ENCODE measurements around the gene LGALS3BP. TPM values are rescaled to one million over a fixed set of nuclear protein-coding genes. Genes with fewer than 3 reads are reported as not detected.
A peak's percentile ranks its signal among the peaks of the same experiment; 100 is the strongest.

LGALS3BP gene
- total RNA-seq, 1 donor = 457 TPM

DNA sequence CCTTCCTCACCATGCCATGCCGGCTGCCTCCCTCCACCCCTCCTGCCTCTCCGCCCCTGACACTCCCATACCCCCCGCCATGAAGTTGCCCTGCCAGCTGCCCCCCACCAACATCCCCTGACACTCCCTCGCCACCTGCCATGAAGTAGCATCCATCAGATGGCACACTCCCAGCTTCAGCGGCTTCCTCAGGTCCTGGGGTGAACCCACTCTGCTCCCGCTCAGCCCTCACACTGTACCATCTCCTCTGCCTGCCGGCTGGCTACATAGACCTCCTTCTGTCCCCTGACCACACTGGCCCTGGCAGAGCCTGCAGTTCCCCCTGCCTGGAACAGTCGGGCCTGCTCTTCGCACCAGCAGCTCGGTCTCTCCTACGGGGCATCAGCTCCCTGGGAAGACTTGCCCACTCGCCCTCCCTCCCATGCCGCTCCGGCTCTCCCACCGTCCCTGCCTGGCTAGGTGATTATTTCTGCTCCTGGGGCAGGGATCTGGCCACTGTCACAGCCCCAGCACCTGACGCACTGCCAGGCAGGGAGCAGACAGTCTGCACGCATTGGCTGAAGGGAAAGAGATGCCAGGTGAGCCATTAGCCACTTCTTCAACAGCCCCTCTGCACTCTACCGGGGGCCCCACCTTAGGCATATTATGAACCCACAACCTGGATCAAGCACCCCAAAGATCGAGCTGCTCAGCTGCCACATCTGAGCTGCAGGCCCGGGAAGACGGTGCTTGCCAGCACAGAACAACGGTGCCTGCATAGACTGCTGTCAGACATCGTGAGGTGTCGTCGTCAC, 20.9 kb upstream of the LGALS3BP start:
- Histone ChIP-seq H3K4me1 (ENCODE audit: insufficient read depth, low read length) (peaks cover 9% of the 10 kb centered on the region), H2AFZ (ENCODE audit: low read length) (no peak overlapping the region), H3K27ac (ENCODE audit: low read depth, low read length) (no peak overlapping the region), H4K20me1 (ENCODE audit: insufficient read depth, low read length) (peaks cover 55% of the 10 kb centered on the region), H3K79me2 (ENCODE audit: insufficient read depth, low read length) (peaks cover 89% of the 10 kb centered on the region), H3K9me3 (ENCODE audit: low read depth, low read length) (no peaks in the 10 kb centered on the region), H3K4me2 (ENCODE audit: insufficient read depth, low read length) (no peak overlapping the region), H3K4me3 (ENCODE audit: insufficient read depth, low read length) (no peak overlapping the region), H3K36me3 (ENCODE audit: insufficient read depth, low read length) (peaks cover 18% of the 10 kb centered on the region), H3K27me3 (ENCODE audit: insufficient read depth, low read length) (no peaks in the 10 kb centered on the region)
- TF ChIP-seq, protein P1, sequence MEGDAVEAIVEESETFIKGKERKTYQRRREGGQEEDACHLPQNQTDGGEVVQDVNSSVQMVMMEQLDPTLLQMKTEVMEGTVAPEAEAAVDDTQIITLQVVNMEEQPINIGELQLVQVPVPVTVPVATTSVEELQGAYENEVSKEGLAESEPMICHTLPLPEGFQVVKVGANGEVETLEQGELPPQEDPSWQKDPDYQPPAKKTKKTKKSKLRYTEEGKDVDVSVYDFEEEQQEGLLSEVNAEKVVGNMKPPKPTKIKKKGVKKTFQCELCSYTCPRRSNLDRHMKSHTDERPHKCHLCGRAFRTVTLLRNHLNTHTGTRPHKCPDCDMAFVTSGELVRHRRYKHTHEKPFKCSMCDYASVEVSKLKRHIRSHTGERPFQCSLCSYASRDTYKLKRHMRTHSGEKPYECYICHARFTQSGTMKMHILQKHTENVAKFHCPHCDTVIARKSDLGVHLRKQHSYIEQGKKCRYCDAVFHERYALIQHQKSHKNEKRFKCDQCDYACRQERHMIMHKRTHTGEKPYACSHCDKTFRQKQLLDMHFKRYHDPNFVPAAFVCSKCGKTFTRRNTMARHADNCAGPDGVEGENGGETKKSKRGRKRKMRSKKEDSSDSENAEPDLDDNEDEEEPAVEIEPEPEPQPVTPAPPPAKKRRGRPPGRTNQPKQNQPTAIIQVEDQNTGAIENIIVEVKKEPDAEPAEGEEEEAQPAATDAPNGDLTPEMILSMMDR (IDR thresholded peaks at IDR 0.05; ENCODE audit: extremely low read depth, low read depth, low read length) = no peak
- peak; percentile 58 for DNase-seq (ENCODE audit: insufficient read length, low spot score, missing footprints)

GRCh38 chr17:78999947-79000395, 20.2 kb upstream of the LGALS3BP start:
- H3K36me3 ChIP-seq (ENCODE audit: insufficient read depth, low read length) = peaks cover 19% of the 10 kb centered on the region

GRCh38 chr17:78999056-78999768, 19.5 kb upstream of the LGALS3BP start:
- Histone ChIP-seq H3K79me2 (ENCODE audit: insufficient read depth, low read length) (peaks cover 92% of the 10 kb centered on the region), H4K20me1 (ENCODE audit: insufficient read depth, low read length) (peaks cover 54% of the 10 kb centered on the region), H3K4me1 (ENCODE audit: insufficient read depth, low read length) (peaks cover 9% of the 10 kb centered on the region), H2AFZ (ENCODE audit: low read length) (no peak overlapping the region), H3K9me3 (ENCODE audit: low read depth, low read length) (no peaks in the 10 kb centered on the region), H3K27me3 (ENCODE audit: insufficient read depth, low read length) (no peaks in the 10 kb centered on the region), H3K27ac (ENCODE audit: low read depth, low read length) (no peak overlapping the region), H3K4me3 (ENCODE audit: insufficient read depth, low read length) (no peak overlapping the region), H3K36me3 (ENCODE audit: insufficient read depth, low read length) (peaks cover 26% of the 10 kb centered on the region), H3K4me2 (ENCODE audit: insufficient read depth, low read length) (no peak overlapping the region)
- TF ChIP-seq, protein P1 (IDR thresholded peaks at IDR 0.05; ENCODE audit: extremely low read depth, low read depth, low read length) = no peak
- peak; percentile 83 for DNase-seq (ENCODE audit: insufficient read length, low spot score, missing footprints)

More at GRCh38 chr17:78999947-79000395, 20.2 kb upstream of the LGALS3BP start:
- Histone ChIP-seq H3K79me2 (ENCODE audit: insufficient read depth, low read length) (peaks cover 87% of the 10 kb centered on the region), H3K27ac (ENCODE audit: low read depth, low read length) (no peak overlapping the region), H3K4me1 (ENCODE audit: insufficient read depth, low read length) (peaks cover 9% of the 10 kb centered on the region), H2AFZ (ENCODE audit: low read length) (no peak overlapping the region), H3K4me3 (ENCODE audit: insufficient read depth, low read length) (no peak overlapping the region), H3K4me2 (ENCODE audit: insufficient read depth, low read length) (no peak overlapping the region), H3K9me3 (ENCODE audit: low read depth, low read length) (no peaks in the 10 kb centered on the region), H3K27me3 (ENCODE audit: insufficient read depth, low read length) (no peaks in the 10 kb centered on the region), H4K20me1 (ENCODE audit: insufficient read depth, low read length) (peaks cover 54% of the 10 kb centered on the region)
- TF ChIP-seq, protein P1 (IDR thresholded peaks at IDR 0.05; ENCODE audit: extremely low read depth, low read depth, low read length) = no peak
- peak; percentile 70 for DNase-seq (ENCODE audit: insufficient read length, low spot score, missing footprints)
